HCT116 (cell line): ENCODE data around the gene TNFAIP8L3. TPM values are rescaled to one million over a fixed set of nuclear protein-coding genes. Genes with fewer than 3 reads are reported as not detected.

Experiments used
- ATAC-seq: fragments of 200-7000 bp; cut with Tn5 transposase; 2 replicates; pipeline ENCODE4 v1.9.1; 2020; ENCODE audit warnings: mild to moderate bottlenecking, moderate library complexity
- BruUV-seq: library from RNA; stranded (reverse); fragments of 400-500 nt; replicated peaks from 2 replicates; lab custom pipeline; 2021; lab: Mats Ljungman, UMichigan
- CTCF ChIA-PET: fragments of 300-600 bp; sonication (Branson Sonifier 250); formaldehyde crosslinking; loops from one replicate; lab custom pipeline; 2021; ENCODE audit warnings: antibody characterized with exemption; lab: Charles Lee
- POLR2A ChIA-PET: fragments of 300-600, 350-600 bp; sonication (Branson Sonifier 250); formaldehyde crosslinking; loops from one replicate; lab custom pipeline; 2021; ENCODE audit warnings: antibody characterized with exemption; lab: Charles Lee
- RAD21 ChIA-PET, 2 experiments: fragments of 300-600 bp; sonication (Branson Sonifier 250); formaldehyde crosslinking; loops; one replicate each; lab custom pipeline; 2023; ENCODE audit warnings: low total read pairs in 2 of 2; ENCODE audit not compliant: uncharacterized antibody in 2 of 2, unreplicated experiment in 2 of 2, low non-redundant PET in 1 of 2; lab: Charles Lee
- DNase-seq: peaks from one replicate; pipeline ENCODE4 v3.0.0-alpha.2; 2010; ENCODE audit warnings: low read depth, low spot score
- H2AFZ ChIP-seq: fragments of 200-600 bp; shearing (Covaris generic), sonication (generic); 2 replicates; pipeline ENCODE4 v1.6.1; 2017; ENCODE audit warnings: low read depth, mixed run types, mixed read lengths, antibody characterized with exemption, low read length; ENCODE audit not compliant: poor library complexity, severe bottlenecking
- H3K27ac ChIP-seq: 2 replicates; pipeline ENCODE4 v1.5.1; 2012; ENCODE audit warnings: low read depth, low read length
- H3K27me3 ChIP-seq: fragments of 200-600 bp; sonication (generic); 2 replicates; pipeline ENCODE4 v1.6.1; 2016; ENCODE audit warnings: mixed run types, low read length, mixed read lengths; ENCODE audit not compliant: insufficient read depth
- H3K36me3 ChIP-seq, 2 experiments: fragments of 200-500 bp in 1 of 2; fragments of 200-600 bp in 1 of 2; sonication (Bioruptor generic) in 1 of 2; sonication (generic) in 1 of 2; 2 replicates each; pipeline versions ENCODE4 v1.5.1 to v1.6.1; 2014 to 2016; ENCODE audit warnings: low read length in 2 of 2, inconsistent platforms in 1 of 2, mixed read lengths in 1 of 2, mixed run types in 1 of 2; ENCODE audit not compliant: insufficient read depth in 2 of 2, control insufficient read depth in 1 of 2
- H3K4me1 ChIP-seq, 2 experiments: fragments of 200-600 bp in 1 of 2; sonication (generic) in 1 of 2; 2 replicates each; pipeline versions ENCODE4 v1.5.1 to v1.6.1; 2012 to 2017; ENCODE audit warnings: low read length in 2 of 2, inconsistent platforms in 1 of 2, mild to moderate bottlenecking in 1 of 2, mixed read lengths in 1 of 2, mixed run types in 1 of 2, moderate library complexity in 1 of 2; ENCODE audit not compliant: insufficient read depth in 2 of 2, control insufficient read depth in 1 of 2
- H3K4me2 ChIP-seq: fragments of 200-600 bp; sonication (generic); 2 replicates; pipeline ENCODE4 v1.6.1; 2017; ENCODE audit warnings: mixed run types, low read length, mixed read lengths
- H3K4me3 ChIP-seq, 2 experiments: fragments of 200-600 bp in 1 of 2; sonication (generic) in 1 of 2; replicated peaks in 1 of 2; 2 replicates each; pipeline ENCODE4 v1.5.1; 2011 to 2016; ENCODE audit warnings: low read length in 2 of 2, control low read depth in 1 of 2, low read depth in 1 of 2, mild to moderate bottlenecking in 1 of 2, mixed read lengths in 1 of 2, mixed run types in 1 of 2
- H3K79me2 ChIP-seq: fragments of 200-600 bp; sonication (generic); 2 replicates; pipeline ENCODE4 v1.6.1; 2017; ENCODE audit warnings: mild to moderate bottlenecking, mixed run types, low read length, moderate library complexity, mixed read lengths; ENCODE audit not compliant: insufficient read depth
- H3K9ac ChIP-seq: fragments of 200-600 bp; sonication (generic); 2 replicates; pipeline ENCODE4 v1.6.1; 2016; ENCODE audit warnings: low read length, mixed read lengths
- H3K9me2 ChIP-seq: fragments of 200-600 bp; sonication (generic), shearing (Covaris generic); 2 replicates; pipeline ENCODE4 v1.6.1; 2017; ENCODE audit warnings: mixed run types, mild to moderate bottlenecking, moderate library complexity; ENCODE audit not compliant: insufficient read depth
- H3K9me3 ChIP-seq, 2 experiments: fragments of 200-500 bp in 1 of 2; fragments of 200-600 bp in 1 of 2; sonication (Bioruptor generic) in 1 of 2; sonication (generic) in 1 of 2; 2 replicates each; pipeline ENCODE4 v1.6.1; 2014 to 2017; ENCODE audit warnings: low read length in 2 of 2, mixed read lengths in 2 of 2, inconsistent platforms in 1 of 2, low read depth in 1 of 2, mild to moderate bottlenecking in 1 of 2, mixed run types in 1 of 2, moderate library complexity in 1 of 2; ENCODE audit not compliant: control insufficient read depth in 1 of 2, insufficient read depth in 1 of 2
- H4K20me1 ChIP-seq: fragments of 200-600 bp; sonication (generic), shearing (Covaris generic); 2 replicates; pipeline ENCODE4 v1.6.1; 2017; ENCODE audit warnings: mixed run types, mild to moderate bottlenecking, moderate library complexity; ENCODE audit not compliant: insufficient read depth
- ATF3 ChIP-seq: IDR thresholded peaks from 2 replicates; pipeline ENCODE4 v1.6.1; 2012
- CBX3 ChIP-seq: IDR thresholded peaks from 2 replicates; pipeline ENCODE4 v1.6.1; 2012; ENCODE audit warnings: low read depth
- CEBPB ChIP-seq: IDR thresholded peaks from 2 replicates; pipeline ENCODE4 v1.6.1; 2012; ENCODE audit warnings: low read depth
- EGR1 ChIP-seq: IDR thresholded peaks from 2 replicates; pipeline ENCODE4 v1.6.1; 2012; ENCODE audit warnings: low read depth
- ELF1 ChIP-seq: IDR thresholded peaks from 2 replicates; pipeline ENCODE4 v1.6.1; 2012; ENCODE audit warnings: low read depth, borderline replicate concordance
- EZH2 ChIP-seq: fragments of 200-600 bp; sonication (generic); IDR thresholded peaks from 2 replicates; pipeline ENCODE4 v1.6.1; 2017; ENCODE audit warnings: antibody characterized with exemption, mixed run types
- FOSL1 ChIP-seq: IDR thresholded peaks from 2 replicates; pipeline ENCODE4 v1.6.1; 2012; ENCODE audit warnings: low read depth
- MAX ChIP-seq: IDR thresholded peaks from 2 replicates; pipeline ENCODE4 v1.6.1; 2012
- POLR2A ChIP-seq: IDR thresholded peaks from 2 replicates; pipeline ENCODE4 v1.7.0; 2011; ENCODE audit warnings: borderline replicate concordance; ENCODE audit not compliant: insufficient read depth, insufficient read length; ENCODE audit errors: extremely low read depth
- SIN3A ChIP-seq: IDR thresholded peaks from 2 replicates; pipeline ENCODE4 v1.6.1; 2012; ENCODE audit warnings: low read depth
- SRF ChIP-seq: IDR thresholded peaks from 2 replicates; pipeline ENCODE4 v1.6.1; 2012; ENCODE audit warnings: low read depth
- TCF7L2 ChIP-seq: IDR thresholded peaks from 2 replicates; pipeline ENCODE4 v1.7.0; 2011; ENCODE audit warnings: borderline replicate concordance, inconsistent platforms; ENCODE audit not compliant: insufficient read depth, insufficient read length; ENCODE audit errors: extremely low read depth
- YY1 ChIP-seq: IDR thresholded peaks from 2 replicates; pipeline ENCODE4 v1.6.1; 2011; ENCODE audit warnings: low read length, low read depth, moderate library complexity, mild to moderate bottlenecking; ENCODE audit not compliant: insufficient replicate concordance; ENCODE audit errors: extremely low read depth
- ZBTB33 ChIP-seq: IDR thresholded peaks from 2 replicates; pipeline ENCODE4 v1.6.1; 2011; ENCODE audit warnings: mild to moderate bottlenecking, low read length, moderate library complexity; ENCODE audit not compliant: insufficient replicate concordance; ENCODE audit errors: extremely low read depth
- ZFX ChIP-seq: fragments of 450-650 bp; IDR thresholded peaks from 2 replicates; pipeline ENCODE4 v1.6.1; 2017
- ZNF274 ChIP-seq: fragments of 200-500 bp; sonication (Bioruptor generic); IDR thresholded peaks from 2 replicates; pipeline ENCODE4 v1.6.1; 2014; ENCODE audit warnings: mild to moderate bottlenecking, low read depth, low read length, inconsistent platforms
- intact Hi-C: fragments of 100-400 bp; cut with micrococcal nuclease; formaldehyde crosslinking; loops from 2 replicates; pipeline ENCODE4 v1.10.0; 2022
- total RNA-seq: library from RNA; stranded (reverse); gene quantifications from one replicate; pipeline ENCODE4 v1.2.1, GENCODE V29; 2021; ENCODE audit not compliant: unreplicated experiment
- TF ChIP-seq, protein P1 (sequence below): IDR thresholded peaks from 2 replicates; pipeline ENCODE4 v1.6.1; 2012; ENCODE audit warnings: low read depth

Gene TNFAIP8L3
- total RNA-seq, 1 experiment from 2014 or later, result 0.47 TPM

GRCh38 chr15:51083641-51084166 is 11.0 kb downstream of the TNFAIP8L3 start:
- TF ChIP-seq ATF3, result no peak
- no peak for TF ChIP-seq CBX3
- TF ChIP-seq CEBPB, result no peak
- TF ChIP-seq EZH2, result no peak
- TF ChIP-seq SRF, result no peak
- no peak for TF ChIP-seq ELF1
- no peak for TF ChIP-seq TCF7L2
- no peak for TF ChIP-seq POLR2A
- no peak for TF ChIP-seq MAX
- TF ChIP-seq, protein P1, sequence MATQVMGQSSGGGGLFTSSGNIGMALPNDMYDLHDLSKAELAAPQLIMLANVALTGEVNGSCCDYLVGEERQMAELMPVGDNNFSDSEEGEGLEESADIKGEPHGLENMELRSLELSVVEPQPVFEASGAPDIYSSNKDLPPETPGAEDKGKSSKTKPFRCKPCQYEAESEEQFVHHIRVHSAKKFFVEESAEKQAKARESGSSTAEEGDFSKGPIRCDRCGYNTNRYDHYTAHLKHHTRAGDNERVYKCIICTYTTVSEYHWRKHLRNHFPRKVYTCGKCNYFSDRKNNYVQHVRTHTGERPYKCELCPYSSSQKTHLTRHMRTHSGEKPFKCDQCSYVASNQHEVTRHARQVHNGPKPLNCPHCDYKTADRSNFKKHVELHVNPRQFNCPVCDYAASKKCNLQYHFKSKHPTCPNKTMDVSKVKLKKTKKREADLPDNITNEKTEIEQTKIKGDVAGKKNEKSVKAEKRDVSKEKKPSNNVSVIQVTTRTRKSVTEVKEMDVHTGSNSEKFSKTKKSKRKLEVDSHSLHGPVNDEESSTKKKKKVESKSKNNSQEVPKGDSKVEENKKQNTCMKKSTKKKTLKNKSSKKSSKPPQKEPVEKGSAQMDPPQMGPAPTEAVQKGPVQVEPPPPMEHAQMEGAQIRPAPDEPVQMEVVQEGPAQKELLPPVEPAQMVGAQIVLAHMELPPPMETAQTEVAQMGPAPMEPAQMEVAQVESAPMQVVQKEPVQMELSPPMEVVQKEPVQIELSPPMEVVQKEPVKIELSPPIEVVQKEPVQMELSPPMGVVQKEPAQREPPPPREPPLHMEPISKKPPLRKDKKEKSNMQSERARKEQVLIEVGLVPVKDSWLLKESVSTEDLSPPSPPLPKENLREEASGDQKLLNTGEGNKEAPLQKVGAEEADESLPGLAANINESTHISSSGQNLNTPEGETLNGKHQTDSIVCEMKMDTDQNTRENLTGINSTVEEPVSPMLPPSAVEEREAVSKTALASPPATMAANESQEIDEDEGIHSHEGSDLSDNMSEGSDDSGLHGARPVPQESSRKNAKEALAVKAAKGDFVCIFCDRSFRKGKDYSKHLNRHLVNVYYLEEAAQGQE, result no peak
- no peak for TF ChIP-seq ZBTB33
- no peak for TF ChIP-seq YY1
- TF ChIP-seq EGR1, result no peak
- TF ChIP-seq SIN3A, result no peak
- TF ChIP-seq ZNF274, result no peak
- no peak for TF ChIP-seq FOSL1
- no peak for TF ChIP-seq ZFX
- no peaks in the 10 kb centered on the region for H3K27me3 ChIP-seq
- ATAC-seq, result no peak
- RAD21 ChIA-PET, result no interaction called here
- no peak overlapping the region for H3K9ac ChIP-seq
- DNase-seq, result no peak
- no peaks in the 10 kb centered on the region for H3K36me3 ChIP-seq
- peaks cover 6 to 8% of the 10 kb centered on the region in 2 experiments; a peak in 2 of 4 replicates for H3K4me1 ChIP-seq
- POLR2A ChIA-PET, result no interaction called here
- no TSS peak for BruUV-seq
- H3K9me3 ChIP-seq, result no peaks in the 10 kb centered on the region
- H3K27ac ChIP-seq, result no peak overlapping the region
- H3K79me2 ChIP-seq, result no peaks in the 10 kb centered on the region
- intact Hi-C loops, result no loop called here
- no peaks in the 10 kb centered on the region for H3K9me2 ChIP-seq
- H4K20me1 ChIP-seq, result no peaks in the 10 kb centered on the region
- CTCF ChIA-PET, result no interaction called here
- no peak overlapping the region for H3K4me2 ChIP-seq
- H3K4me3 ChIP-seq, result no peak overlapping the region
- no peak overlapping the region for H2AFZ ChIP-seq
